Choroid plexus epithelial cell (primary cell): ENCODE measurements around the gene PFKFB4.

ENCODE experiments used
- DNase-seq: peaks from one replicate; pipeline ENCODE4 v3.0.0-alpha.2; 2010; ENCODE audit warnings: low read depth
- H3K4me3 ChIP-seq: 2 replicates; pipeline ENCODE4 v1.5.1; 2011; ENCODE audit warnings: low read depth, mild to moderate bottlenecking, control low read depth, low read length, moderate library complexity
- CTCF ChIP-seq: conservative IDR thresholded peaks from 2 replicates; pipeline ENCODE4 v1.5.1; 2011; ENCODE audit warnings: low read depth, mild to moderate bottlenecking, control low read depth, inconsistent platforms, low read length, moderate library complexity

Gene PFKFB4

DNA sequence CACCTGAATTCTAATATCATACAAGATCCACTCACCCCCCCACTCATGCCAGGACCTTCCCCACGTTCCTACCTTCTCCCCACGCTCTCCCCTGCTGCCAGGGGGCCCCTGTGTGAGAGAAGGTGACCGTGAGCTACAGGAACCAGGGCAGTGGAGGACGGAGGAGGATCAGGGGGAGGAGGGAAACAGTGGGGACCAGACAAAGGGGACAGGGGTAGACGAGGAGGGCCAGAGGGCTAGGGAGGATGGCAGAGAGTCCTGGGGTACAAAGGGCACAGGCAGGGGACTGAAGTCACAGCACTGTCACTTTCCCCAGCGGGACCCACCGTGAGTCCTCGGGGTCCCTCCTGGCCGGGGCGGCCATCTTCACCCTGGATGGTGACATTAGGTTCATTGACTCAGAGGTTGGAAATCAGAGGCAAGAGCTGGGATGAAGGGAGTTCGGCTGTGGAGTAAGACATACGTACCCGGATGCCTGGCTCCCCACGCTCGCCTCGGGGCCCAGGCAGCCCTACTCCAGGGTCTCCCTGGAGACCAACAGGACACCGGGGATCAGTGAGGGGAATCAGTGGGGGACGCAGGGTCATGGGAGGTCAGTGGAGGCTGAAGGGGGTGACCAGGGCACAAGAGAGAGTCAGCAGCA is 13.3 kb upstream of the PFKFB4 start:
- no peak overlapping the region for H3K4me3 ChIP-seq
- no peak for TF ChIP-seq CTCF
- DNase-seq = no peak

DNA sequence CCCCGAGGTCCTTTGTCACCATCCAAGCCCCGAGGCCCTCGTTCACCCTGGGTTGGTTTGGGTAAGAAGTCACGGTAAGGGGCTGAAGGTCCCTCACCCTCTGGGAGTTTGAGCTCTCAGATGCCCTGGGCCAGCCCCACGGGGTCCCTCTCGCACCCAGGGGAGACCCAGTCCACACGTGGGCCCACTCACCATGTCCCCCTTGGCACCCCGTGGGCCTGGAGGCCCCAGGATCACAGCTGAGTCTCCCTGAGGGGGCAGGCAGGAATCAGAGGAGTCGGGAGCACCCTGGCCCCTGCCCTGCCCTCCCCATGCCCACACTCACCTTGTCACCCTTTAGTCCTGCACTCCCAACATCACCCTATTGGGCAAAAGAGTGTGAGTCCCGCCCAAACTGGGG is 12.8 kb upstream of the PFKFB4 start:
- DNase-seq = no peak
- no peak overlapping the region for H3K4me3 ChIP-seq
- no peak for TF ChIP-seq CTCF

DNA sequence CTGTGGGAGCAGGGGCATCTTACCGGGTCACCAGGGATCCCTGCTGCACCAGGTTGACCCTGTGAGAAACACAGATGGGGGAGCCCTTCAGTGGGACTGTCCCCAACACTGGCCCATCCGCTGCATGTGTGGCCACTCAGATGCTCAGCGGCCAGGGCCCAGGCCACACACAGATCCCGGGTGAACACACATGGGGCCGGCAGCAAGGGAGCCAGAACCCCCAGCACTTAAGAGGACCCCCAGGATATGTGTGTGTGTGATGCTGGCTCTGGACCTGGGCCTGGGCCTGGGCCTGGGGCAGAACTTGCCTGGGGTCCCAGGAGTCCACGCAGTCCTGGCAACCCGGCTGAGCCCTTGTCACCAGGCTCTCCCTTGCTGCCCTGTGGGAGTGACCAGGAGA is 11.9 kb upstream of the PFKFB4 start:
- TF ChIP-seq CTCF = no peak
- H3K4me3 ChIP-seq = no peak overlapping the region
- DNase-seq = no peak

- H3K4me3 ChIP-seq = no peak overlapping the region
- DNase-seq = no peak
- no peak for TF ChIP-seq CTCF
These were observed 10.9 kb upstream of the PFKFB4 start for GRCh38 chr3:48567500-48567899.

GRCh38 chr3:48567090-48567489 is 10.5 kb upstream of the PFKFB4 start:
- TF ChIP-seq CTCF = no peak
- no peak for DNase-seq

DNA sequence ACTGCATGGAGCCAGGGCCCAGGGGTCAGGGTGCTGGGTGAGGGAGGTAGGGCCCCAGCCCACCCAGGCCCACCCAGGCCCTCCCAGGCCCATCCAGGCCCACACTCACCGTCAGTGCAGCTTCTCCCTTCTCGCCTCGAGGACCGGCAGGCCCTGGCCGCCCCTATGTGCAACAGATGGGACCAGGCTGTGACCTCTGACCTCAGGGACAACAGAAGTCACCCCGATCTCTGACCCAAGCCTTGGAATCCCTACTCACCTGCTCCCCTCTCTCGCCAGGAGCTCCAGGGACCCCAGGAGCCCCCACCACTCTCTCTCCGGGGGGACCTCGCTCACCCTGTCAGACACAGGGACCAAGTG is 9.8 kb upstream of the PFKFB4 start:
- no peak for TF ChIP-seq CTCF
- no peak for DNase-seq
- H3K4me3 ChIP-seq = no peak overlapping the region

More at GRCh38 chr3:48567090-48567489, 10.5 kb upstream of the PFKFB4 start:
- H3K4me3 ChIP-seq = no peak overlapping the region

- DNase-seq = peak; percentile 65
- no peak overlapping the region for H3K4me3 ChIP-seq
- no peak for TF ChIP-seq CTCF
These were observed 9.2 kb upstream of the PFKFB4 start for GRCh38 chr3:48565591-48566400.
